HCT116 (cell line): ENCODE data around the gene DPYSL4.
A peak's percentile ranks its signal among the peaks of the same experiment; 100 is the strongest.

Experiments used
- CEBPB ChIP-seq: IDR thresholded peaks from 2 replicates; pipeline ENCODE4 v1.6.1; 2012; ENCODE audit warnings: low read depth
- CTCF ChIP-seq, 3 experiments: fragments of 200-600 bp in 1 of 3; sonication (generic) in 1 of 3; IDR thresholded peaks in 2 of 3; conservative IDR thresholded peaks in 1 of 3; 2 replicates each; pipeline ENCODE4 v1.5.1; 2012 to 2017; ENCODE audit warnings: low read depth in 2 of 3, low read length in 2 of 3, antibody characterized with exemption in 1 of 3, borderline replicate concordance in 1 of 3, control low read depth in 1 of 3, mild to moderate bottlenecking in 1 of 3, mixed read lengths in 1 of 3, mixed run types in 1 of 3, moderate library complexity in 1 of 3; ENCODE audit not compliant: insufficient read depth in 1 of 3
- REST ChIP-seq: IDR thresholded peaks from 2 replicates; pipeline ENCODE4 v1.6.1; 2012; ENCODE audit warnings: low read depth
- TF ChIP-seq, protein P1 (sequence below): IDR thresholded peaks from 2 replicates; pipeline ENCODE4 v1.6.1; 2012

- TF ChIP-seq CEBPB (no peak), CTCF (IDR thresholded peaks at IDR 0.05 in 2 of 3, conservative IDR thresholded peaks at IDR 0.05 in 1 of 3; ENCODE audit: borderline replicate concordance in 1 of 3, insufficient read depth in 1 of 3, low read depth in 2 of 3, low read length in 2 of 3) (peak in 1 of 3 experiments; percentile 43; a peak in 2 of 6 replicates), REST (no peak)
- TF ChIP-seq, protein P1, sequence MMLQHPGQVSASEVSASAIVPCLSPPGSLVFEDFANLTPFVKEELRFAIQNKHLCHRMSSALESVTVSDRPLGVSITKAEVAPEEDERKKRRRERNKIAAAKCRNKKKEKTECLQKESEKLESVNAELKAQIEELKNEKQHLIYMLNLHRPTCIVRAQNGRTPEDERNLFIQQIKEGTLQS = no peak
These were observed 23.4 kb upstream of the DPYSL4 start for GRCh38 chr10:132163278-132163765.
